RKO (cell line): ENCODE measurements around the gene PHACTR1.

Experiments
- DNase-seq: peaks from one replicate; pipeline ENCODE4 v3.0.0-alpha.2; 2016; ENCODE audit warnings: low spot score

The PHACTR1 gene

DNA sequence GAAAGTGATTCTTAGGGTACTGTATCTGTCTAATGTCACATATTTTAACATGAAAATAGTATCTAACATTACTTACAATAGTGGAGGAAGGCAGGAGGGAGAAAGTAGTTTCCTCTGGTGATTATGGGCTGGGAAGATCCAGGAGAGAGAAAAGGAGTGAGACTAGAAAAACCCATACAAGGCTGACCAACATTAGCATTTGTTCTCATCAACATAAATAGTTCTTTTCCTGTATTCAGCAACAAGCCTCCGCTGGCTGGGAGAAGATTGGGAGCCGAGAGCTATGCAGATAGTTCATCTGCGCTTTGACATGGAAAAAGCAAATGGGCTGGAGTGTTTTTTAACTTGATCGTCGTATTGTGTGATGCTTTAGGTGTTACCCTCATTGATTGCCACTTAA, 239.4 kb downstream of the PHACTR1 start:
- no peak for DNase-seq

DNA sequence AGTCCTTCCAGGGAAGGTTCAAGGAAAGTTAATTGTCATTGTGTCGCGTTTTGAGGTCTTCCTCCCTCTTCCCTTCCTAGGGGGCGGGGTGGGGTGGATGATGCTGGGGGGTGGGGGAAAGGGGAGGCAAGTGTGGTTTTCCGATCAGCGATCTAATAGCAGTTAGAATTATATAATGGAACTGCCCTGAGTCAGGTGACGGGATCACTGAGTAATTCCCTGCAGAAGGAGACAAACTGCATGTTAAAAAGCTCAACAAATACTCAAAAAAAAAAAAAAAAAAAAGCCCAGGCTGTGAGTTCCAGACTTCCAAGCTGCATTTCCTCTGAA, 240.4 kb downstream of the PHACTR1 start:
- no peak for DNase-seq

DNA sequence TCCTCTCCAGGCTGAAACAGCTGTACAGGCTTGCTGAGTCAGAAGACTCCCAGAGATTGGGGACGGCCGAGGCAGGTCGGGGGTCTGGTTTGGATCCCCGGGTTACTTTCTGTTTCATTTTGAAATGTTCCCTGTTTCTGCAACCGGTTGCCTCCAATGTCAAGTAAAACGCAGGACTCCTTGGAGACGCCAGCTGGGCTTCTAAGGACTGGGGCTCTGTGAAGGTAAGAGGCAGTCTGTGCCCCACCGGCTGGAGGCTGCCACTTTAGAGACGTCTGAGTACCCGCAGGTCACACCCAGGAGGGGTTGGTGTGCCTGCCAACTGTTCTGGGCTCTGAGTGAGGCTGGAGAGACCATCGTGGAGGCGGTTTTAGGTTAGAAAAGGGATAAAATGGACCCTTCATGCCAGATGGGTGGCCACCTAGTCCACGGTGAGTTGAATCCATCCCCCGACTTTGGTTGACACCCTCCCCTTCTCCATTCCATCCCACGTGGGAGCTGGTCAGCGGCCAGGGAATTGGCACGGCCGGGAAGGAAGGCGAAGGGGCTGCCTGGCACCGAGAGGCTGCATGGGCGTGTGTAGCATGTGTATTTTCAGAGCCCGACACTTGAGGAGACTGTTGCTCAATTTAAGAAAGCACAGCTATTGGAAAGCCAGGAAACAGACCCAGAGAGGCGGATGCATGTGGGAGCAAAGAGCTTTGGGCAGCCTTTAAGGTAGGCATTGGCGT, 240.9 kb downstream of the PHACTR1 start:
- no peak for DNase-seq

DNA sequence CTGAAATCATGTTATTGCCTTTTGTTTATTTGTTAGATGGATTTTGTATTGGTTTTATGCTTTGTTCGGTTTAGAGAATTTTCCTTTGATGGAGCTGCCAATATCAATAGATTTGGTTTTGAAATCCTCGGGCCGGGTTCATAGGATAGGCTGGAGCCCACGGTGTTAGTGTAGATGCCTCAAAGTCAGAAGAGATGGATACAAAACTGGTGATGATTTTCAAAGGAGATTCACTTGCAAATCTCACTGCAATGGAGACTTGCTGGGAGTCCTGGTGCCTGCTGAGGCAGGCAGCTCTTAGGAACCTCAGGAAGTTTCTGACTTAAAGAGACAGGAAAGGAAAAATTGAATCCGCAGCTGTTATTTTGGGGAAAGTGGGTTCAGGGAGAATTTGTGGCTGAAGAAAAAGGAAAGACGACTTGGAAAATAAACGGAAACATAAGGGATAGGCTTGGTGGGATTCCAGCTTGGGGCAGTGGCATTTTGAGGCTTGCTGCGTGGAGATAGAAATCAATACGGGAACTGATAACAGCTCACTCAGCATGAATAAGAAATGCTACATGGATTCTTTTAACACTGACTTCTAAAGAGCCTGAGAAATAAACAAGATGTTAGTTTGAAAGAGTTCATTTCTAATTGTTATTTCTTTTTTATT, 241.6 kb downstream of the PHACTR1 start:
- DNase-seq = no peak

DNA sequence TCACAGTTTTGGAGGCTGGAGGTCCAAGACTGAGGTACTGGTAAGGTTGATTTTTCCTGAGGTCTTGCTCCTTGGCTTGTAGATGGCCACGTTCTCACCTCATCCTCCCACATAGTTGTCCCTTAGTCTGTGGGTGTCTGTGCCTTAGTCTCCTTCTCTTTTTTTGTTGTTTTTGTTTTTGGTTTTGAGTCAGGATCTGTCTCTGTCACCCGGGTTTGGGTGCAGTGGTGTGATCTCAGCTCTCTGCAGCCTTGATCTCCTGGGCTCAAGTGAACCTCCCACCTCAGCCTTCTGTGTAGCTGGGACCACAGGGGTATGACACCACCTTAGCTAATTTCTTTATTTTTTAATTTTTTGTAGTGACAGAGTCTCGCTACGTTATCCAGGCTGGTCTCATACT, 245.2 kb downstream of the PHACTR1 start:
- no peak for DNase-seq

DNA sequence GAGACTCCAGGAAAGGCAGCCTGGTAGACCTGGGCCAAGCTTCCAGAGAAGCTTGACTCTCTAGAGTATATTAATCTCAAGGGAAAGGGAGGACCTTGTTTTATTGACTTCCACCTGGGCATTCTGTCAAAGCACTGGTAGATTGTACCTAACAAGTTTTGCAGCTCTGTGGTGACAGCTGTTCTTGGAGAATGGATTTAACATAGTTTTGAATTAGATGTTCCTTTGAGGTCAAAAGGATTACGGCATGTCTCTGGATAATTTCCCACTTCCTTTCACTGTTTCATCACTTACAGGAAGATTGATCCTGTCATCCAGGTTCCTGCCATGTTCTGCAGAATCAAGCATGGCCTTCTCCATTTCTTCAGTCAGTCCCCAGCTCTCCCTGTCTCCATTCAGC, 246.0 kb downstream of the PHACTR1 start:
- no peak for DNase-seq

DNA sequence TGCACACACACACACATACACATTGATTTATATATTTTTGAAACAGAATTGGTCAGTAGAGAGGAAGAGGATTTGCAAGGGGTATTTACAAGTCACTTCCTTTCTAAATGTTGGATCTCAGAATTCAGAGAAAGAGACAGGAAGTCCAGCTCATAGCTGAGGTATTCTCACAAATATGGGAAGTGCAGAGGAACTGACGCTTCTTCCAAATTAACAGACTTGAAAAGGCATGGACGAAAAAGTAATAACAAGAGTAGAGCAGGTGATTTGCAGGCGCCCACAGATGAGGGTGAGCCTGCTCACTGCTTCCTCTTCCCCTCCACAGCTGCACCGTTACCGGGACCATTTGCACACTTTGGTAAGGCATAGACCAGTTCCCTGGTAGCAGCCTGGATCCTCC, 246.4 kb downstream of the PHACTR1 start:
- no peak for DNase-seq

DNA sequence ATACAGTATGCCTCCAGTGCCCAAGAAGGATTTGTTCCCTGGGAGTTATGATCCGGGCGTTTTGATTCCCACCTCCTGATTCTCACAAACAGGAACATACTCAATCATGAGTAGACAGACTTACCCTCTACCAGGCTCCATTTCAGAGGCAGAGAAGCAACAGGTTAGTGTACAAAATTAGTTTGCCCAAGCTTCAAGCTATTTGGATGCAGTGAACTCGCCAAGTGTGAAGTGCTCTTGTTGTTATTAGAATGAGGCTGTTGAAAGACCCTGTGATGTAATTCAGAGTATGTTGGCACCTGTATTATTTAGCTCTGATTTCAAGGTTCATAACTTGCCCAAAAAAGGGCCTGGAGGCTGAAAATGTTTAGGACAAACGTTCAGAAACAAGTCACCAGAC, 247.0 kb downstream of the PHACTR1 start:
- no peak for DNase-seq

DNA sequence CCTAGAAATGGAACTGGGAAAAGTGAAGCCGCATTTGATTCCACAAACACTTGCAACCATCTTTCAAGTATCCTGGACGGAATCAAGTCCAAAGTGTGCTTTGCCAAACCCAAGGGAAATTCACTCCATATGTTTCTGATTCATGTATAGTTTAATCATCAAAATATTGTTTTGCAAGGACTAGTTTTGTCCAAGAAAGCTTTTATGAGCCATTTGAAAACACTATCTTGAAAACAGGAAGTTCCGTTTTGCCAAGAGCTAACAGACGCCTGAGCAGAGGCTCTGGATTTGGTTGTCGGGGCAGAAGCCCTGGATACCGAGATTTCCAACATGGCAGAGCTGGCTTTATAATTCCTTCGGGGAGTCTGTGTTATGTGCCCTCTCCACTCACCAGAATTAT, 251.1 kb downstream of the PHACTR1 start:
- no peak for DNase-seq

DNA sequence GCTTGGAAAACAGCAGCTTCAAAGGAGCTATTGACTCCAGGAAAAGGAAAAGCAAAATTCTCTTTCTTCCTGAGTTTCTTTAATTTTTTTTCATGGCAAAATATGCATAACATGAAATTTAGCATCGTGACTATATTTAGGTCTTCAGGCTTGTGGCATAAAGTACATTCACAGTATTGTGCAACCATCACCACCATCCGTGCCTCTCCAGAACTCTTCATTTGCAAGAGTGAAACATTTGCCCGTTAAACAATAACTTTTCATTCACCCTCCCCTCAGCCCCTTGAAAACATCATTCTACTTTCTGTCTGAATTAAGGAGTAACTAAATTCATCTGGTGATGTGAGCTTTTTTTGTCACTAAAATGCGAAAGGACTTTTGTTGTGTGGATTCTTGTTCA, 251.7 kb downstream of the PHACTR1 start:
- no peak for DNase-seq

DNA sequence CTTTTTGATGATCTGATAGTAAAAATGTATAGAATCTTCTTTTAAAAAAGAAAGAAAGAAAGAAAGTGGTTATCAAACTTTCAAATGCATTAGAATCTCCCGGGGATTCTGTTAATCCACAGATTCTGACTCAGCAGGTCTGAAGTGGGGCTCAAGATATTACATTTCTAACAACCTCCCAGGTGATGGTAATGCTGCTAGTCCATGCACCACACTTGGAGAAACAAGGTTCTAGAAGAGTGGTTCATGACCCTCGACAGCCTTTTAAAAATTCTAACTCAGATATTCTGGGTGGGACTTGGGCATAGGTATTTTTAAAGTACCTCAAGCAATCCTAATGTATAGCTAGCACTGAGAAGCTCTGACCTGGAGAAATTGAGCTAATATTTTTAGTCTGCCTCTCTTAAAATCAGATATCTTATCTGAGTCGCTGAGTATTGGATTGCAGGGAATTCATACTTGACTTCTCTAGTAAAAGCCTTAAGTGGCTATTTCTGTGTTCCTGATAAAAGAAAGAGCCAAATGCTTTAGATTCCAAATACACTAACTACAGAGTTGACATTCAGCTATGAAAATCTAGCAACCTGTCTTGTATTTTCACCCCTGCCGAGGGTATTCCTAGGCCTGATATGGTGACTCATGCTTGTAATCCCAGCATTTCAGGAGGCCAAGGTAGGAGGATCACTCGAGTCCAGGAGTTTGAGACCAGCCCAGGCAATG, 252.4 kb downstream of the PHACTR1 start:
- DNase-seq = no peak

DNA sequence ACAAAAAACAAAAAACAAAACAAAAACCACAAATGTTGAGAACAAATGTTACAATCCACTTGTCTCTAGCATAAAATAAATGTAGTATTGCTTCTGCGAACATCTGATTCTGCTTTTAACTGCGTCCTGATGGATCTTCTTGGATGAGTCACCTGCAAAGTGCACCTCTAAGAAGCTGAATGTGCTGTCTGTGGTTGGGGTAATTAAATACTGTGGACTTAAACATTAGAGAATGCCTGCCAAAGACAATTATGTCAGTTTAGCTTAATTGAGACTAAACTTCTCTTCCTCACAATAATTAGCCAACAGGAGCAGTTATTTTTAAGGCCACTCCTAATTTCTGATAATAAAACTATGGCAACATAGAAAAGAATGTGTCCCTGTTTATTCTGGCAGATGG, 253.4 kb downstream of the PHACTR1 start:
- DNase-seq = no peak

DNA sequence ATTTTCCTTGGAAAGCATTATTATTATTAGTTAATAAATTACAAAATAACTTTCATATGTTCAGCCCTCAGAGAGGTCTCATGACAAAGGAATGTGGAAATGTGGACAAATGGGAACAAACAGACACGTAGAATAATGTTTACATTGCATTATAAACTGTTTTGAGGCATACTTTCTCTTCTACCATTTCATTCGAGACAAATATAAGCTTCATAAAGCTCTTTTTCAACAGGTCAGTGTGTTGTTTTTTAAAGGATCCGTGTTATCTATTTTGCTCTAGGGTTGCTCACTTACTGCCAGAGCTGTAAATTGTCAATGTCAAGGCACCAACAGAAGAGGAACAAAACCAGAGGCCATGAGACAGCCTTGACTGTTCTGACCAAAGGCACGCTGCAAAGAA, 256.8 kb downstream of the PHACTR1 start:
- no peak for DNase-seq

DNA sequence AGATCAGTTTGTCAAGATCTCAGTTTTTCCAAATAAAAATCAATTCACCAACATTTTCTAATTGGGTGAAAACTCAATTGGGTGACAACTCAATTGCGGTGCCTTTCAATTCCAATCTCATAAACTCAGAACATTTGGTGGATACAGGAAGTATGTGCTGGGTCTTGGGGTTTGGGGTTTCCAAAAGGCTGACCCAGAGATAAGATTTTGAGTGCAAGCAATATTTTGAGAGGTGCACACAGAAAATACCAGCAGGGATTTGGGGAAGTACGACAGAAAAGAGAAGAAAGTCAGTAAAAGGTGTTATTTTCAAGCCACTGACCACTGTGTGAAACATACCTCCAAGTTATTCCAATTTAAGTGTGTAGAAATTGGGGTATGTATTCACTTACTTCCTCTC, 258.0 kb downstream of the PHACTR1 start:
- DNase-seq = no peak

DNA sequence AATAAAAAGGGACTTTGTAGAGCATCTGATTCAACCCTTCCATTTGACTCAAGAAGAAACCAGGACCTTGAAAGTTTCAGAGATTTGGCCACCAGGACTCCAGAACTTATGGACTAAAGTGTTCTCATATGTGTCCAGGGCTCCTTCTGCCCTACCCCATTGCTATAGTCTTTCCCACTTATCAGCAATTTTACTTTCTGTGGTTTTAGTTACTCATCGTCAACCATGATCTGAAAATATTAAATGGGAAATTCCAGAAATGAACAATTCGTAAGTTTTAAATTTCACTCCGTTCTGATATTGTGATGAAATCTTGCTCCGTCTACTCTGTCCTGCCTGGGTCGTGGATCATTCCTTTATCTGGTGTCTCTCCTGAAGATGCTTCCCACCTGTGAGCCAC, 259.8 kb downstream of the PHACTR1 start:
- no peak for DNase-seq

DNA sequence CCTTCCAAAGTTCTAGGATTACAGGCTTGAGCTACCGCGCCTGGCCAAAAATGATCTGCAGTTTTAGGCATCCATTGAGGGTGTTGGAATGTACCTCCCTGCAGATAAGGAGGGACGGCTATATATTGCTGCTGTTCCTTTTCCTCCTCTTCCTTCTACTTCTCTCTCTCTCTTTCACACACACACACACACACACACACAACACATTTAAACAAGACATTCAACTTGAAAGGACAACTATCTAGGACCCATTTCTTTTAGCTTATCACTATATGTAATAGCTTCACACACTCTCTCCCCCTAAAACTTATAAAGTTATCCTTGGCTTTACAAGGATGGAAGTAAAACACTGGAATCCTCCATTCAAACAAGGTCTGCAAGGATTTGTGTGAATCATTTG, 260.6 kb downstream of the PHACTR1 start:
- DNase-seq = no peak

DNA sequence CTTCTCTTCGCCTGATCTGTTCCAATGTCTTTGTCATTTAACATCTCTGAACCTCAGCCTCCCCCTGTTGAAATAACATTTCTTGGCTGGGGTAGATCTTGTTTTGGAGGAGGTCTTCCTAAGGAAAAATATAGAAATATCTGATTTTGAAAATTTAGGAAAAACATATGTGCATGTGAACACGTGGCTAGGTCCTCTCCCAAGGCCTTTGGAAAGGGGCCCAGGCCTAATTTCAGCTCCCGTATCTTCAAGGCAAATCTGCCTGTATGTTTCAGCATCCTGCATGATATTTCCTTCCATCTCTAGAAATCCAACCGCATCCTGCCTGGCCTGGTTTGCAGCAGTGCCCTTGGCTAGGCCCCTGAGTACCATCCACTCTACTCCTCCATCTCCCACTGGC, 261.2 kb downstream of the PHACTR1 start:
- DNase-seq = no peak

DNA sequence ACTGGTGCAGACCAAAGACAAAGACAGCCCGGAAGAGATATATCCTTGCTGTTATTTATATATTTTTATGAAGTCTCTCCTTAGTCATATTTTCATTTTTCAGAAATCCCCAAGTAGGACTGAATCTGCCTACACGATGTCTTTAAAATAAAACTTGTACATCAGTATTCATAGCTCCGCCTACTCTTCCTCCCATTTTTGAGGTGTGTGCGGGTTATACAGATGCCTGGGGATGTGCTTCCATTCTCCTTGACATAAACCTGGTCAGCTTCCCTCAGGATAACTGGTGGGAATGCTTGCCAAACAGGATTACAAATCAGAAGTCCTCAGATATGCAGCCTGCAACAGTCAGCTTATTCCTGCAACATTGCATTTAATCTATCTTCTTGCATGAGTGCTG, 264.2 kb downstream of the PHACTR1 start:
- no peak for DNase-seq

DNA sequence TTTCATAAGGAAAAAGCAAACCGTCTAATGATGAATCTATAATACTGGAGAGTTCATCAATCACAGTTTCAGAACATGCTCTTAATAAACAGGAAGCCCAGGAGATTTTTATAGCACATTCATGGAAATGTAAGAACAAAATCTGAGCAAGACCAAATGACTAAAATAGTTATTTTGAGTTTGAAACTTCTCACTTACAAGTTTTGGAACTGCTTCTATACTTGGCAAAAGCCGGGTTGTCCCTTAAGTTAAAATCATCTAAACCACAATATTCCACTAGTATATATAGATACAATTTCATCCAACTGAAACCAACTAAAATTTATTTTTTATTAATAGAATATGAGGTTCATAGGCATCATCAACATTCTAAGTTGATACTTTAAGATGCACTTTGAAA, 268.2 kb downstream of the PHACTR1 start:
- DNase-seq = no peak

DNA sequence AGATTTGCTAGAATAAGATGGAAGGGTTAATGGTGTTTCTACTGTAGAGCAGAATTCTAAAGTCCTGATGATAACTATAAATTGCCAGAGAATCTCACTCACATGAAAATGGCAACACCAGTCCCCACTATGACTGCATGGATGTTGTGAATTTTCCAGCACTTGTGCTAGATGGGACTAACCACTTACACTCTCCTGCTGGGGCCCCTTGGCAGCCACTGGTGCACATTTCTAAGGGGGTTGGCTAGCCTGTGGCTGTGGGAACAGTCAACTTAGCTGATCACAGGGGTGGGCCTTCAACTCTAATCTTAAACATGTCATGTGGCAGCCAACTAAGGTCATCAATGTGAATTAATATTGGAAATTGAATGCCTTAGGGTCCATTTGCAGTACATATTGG, 271.2 kb downstream of the PHACTR1 start:
- no peak for DNase-seq

DNA sequence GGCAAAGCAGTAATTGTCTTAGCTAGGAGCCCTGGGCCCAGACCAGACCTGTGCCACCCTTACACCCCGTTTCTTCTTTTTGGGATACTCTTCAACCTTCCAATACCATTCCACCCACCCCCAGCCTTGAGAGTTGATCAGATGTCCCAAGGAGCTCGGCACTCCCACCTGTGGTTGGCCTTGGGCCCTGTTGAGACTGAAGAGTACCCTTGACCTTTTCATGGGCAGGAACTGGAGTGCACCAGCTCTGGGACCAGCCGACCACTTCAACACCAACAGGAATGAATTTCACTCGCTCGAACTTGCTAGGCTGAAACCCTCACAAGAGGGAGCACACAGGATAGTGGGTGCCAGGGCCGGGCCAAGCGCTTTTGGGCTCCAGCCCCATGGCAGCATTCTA, 273.6 kb downstream of the PHACTR1 start:
- no peak for DNase-seq

DNA sequence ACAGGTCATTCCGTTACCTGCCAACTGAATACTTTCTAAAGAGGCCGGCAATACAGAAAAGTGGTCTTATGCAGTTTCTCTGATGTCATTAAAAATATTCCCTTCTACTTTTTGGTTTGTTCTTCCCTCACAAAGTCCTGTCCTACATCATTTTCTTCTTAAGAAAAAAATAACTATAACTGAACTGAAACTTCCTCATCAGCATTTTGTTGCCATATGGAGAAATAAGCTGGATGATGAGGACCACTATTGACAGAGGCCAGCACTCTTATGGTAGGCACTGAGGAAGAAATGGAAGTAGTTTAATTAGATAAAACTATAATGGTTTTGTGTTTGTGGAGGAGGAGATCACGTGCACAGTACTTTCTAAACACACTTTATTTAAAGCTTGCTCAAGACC, 274.9 kb downstream of the PHACTR1 start:
- no peak for DNase-seq

DNA sequence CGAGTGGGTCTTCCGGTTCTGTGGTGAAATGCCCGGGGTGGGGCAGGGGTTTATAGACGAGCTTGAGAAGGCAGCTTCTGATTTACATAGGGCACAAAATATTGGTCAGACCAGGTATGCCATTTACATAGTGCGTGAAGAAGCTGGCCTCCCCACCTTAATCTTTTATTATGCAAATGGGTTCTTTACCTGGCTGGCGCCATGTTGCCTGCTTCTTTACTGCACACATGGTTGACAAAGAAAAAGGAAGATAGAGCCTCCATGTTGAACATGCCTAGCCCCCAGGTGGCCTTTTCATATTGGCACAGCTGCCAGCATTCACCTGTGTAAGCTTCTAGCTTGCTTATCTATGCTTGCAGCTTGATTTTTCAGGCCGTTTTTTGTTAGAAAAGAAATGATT, 276.2 kb downstream of the PHACTR1 start:
- no peak for DNase-seq
